NT2/D1 (cell line): ENCODE data around the gene MOB3B.

Source experiments
- SUZ12 ChIP-seq: IDR thresholded peaks from 2 replicates; pipeline ENCODE4 v1.6.1; 2011; ENCODE audit not compliant: insufficient read length, insufficient read depth; ENCODE audit errors: extremely low read depth
- YY1 ChIP-seq: IDR thresholded peaks from 2 replicates; pipeline ENCODE4 v1.6.1; 2011; ENCODE audit not compliant: insufficient read length, insufficient read depth
- ZNF274 ChIP-seq: IDR thresholded peaks from 2 replicates; pipeline ENCODE4 v1.6.1; 2011; ENCODE audit warnings: mild to moderate bottlenecking, low read depth, low read length

- TF ChIP-seq ZNF274 (no peak), YY1 (no peak), SUZ12 (no peak)
These were observed 225.1 kb downstream of the MOB3B start for GRCh38 chr9:27304521-27304920.
